ENCODE data around the gene NCAM2.

NCAM2 gene

DNA sequence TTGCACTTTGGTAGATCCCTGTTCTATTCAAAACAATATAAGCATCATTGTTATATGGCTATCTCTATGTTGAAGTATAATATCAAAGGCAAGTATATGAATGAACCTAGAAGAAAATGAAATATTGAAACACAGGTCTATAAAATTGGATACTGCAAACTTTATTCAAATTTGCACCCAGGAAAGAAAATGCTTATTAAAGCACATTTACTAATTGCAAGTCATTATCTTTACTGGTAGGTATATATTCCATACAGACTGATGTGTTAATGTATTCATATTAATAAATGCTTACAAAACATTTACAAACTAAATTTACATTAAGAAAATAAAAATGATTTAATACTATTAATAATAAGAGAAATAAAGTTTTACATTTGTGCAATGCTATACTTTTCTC lies 469.8 kb downstream of the NCAM2 start:
- no peak for DNase-seq

DNA sequence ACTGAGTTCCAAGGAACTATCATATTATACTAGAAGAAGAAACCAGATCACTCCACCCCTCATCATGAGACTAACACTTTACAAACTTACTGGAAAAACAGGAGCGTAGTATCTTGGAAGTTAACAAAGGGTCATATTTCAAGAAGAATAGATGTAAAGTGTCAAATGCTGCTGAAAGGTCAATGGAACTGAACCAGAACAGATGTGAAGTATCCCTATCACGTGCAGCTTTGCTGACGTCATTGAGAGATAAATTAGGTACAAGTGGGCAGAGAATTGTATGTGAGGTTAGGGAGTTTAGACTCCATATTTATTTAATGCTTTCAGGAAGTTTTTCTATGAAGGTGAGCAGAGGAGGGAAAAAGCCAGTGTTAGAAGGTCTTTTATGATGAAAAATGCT lies 483.0 kb downstream of the NCAM2 start:
- DNase-seq: no peak

DNA sequence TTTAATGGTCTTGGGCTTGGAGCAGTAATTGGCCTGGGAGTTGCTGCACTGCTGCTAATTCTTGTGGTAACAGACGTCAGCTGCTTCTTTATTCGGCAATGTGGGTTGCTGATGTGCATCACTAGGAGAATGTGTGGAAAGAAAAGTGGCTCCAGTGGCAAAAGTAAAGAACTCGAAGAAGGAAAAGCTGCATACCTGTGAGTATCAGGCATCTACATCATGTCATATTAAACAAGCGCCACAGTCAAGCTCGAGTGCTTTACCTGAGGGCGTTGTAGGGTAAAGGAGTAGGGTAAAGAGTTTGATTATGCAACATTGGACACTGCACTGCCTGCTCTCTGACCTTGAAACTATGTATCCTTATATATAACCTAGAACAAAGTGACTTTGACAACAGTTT lies 510.6 kb downstream of the NCAM2 start:
- DNase-seq: no peak

DNA sequence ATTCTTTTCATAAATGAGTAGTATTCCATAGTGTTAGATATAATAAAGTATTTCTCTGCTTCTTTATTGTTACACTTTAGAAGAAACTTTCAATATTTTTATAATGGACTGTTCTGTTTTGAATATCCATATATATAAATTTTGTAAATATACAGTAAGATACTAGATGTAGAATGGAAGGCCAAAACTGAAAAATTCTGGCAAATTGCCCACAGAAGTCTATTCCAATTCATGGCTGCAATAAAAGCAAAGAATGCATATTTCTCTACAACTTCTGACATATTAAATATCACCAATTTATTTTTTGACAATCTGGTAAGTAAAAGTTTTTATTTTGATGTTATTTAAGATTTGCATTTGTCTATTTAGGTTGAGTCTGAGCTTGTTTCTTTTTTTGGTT lies 532.5 kb downstream of the NCAM2 start:
- DNase-seq: no peak

DNA sequence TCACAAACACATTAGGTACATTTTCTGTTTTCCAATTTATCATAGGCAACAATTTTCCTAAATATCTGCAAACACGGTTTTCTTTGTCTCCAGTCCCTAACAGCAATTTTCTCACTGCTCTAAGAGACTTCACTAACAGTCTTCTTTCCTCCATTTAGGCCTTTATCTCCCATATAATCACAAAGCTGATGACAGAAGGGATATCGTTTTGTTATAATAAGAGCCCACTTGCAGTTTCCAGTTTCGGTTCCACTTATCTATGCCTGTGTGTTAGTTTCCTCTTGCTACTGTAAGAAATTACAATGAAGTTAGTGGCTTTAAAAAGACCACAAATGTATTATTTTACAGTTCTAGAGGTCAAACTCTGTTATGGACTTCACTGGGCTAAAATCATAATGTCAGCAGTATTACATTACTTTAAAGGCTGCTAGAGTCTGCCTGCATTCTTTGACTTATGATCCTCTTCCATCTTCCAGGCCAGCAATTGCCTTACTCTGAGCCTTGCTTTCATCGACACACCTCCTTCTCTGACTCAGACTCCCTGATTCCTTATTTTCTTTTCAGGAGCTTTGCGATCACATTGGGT lies 549.3 kb downstream of the NCAM2 start:
- DNase-seq: no peak

DNA sequence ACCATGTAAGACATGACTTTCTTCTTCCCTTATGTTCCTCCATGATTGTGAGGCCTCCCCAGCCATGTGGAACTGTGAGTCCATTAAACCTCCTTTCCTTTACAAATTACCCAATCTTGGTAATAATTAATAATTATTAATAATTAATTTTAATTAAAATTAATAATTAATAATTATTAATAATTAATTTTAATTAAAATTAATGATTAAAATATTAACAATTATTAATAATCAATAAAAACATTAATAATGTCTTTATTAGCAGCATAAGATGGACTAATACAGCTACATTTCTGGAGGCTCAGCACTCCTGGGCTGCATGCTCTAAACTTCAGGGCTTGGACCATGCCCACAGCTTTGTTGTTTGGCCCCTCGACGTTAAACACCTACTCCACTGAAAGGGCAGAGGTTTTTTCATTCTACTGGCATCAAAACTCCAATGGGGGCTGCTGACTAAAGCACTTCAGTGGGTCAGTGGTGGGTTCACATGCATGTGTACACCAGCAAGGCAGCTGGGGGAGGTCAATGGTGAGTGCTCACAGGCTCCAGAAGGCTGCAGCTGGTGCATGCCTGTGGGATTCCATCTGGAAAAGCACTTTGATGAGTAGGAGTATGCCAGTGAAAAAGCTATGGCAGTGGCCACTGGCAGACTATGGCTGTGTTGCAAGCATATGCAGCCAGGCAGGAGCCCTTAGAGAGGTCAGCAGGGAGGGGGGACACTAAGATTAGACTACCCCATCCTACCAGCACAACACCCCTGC lies 561.3 kb downstream of the NCAM2 start:
- DNase-seq: no peak
